GM19467 (cell line): Measurements from ENCODE around the gene TPX2.
"Not testable (repeated sequence)": the region's sequence is repeated elsewhere in the genome, so short reads cannot be mapped to it uniquely, and the experiment has no call there.

ENCODE experiments used
- ATAC-seq: cut with Tn5 transposase; IDR thresholded peaks from one replicate; pipeline ENCODE4 v1.9.1; 2021; ENCODE audit warnings: mild to moderate bottlenecking, moderate library complexity; ENCODE audit not compliant: unreplicated experiment

TPX2 gene

GRCh38 chr20:31813611-31814010, 74.5 kb downstream of the TPX2 start:
- ATAC-seq: no peak

- ATAC-seq: not testable (repeated sequence)
Observed at GRCh38 chr20:31814142-31814541, 75.1 kb downstream of the TPX2 start.

- no peak for ATAC-seq
Observed at GRCh38 chr20:31815408-31816188, 76.5 kb downstream of the TPX2 start.

- ATAC-seq: no peak
Observed at GRCh38 chr20:31816221-31816620, 77.1 kb downstream of the TPX2 start.

GRCh38 chr20:31817461-31817860, 78.4 kb downstream of the TPX2 start:
- no peak for ATAC-seq

GRCh38 chr20:31818376-31818908, 79.4 kb downstream of the TPX2 start:
- no peak for ATAC-seq

GRCh38 chr20:31819083-31819784, 80.1 kb downstream of the TPX2 start, which contains the start of gene MYLK2:
TSS of gene MYLK2 (plus strand) at chr20:31819356. CDS start at chr20:31819581, 225 bp downstream.
- no peak for ATAC-seq

- no peak for ATAC-seq
Observed at GRCh38 chr20:31820228-31820627, 81.1 kb downstream of the TPX2 start.

GRCh38 chr20:31821427-31821826, 82.3 kb downstream of the TPX2 start:
- ATAC-seq: no peak

GRCh38 chr20:31822421-31823330, 83.6 kb downstream of the TPX2 start:
- peak; percentile 63 for ATAC-seq

GRCh38 chr20:31823360-31824124, 84.5 kb downstream of the TPX2 start:
- no peak for ATAC-seq

GRCh38 chr20:31824125-31824485, 85.0 kb downstream of the TPX2 start:
- no peak for ATAC-seq

- no peak for ATAC-seq
Observed at GRCh38 chr20:31824554-31825313, 85.6 kb downstream of the TPX2 start.

- ATAC-seq: no peak
Observed at GRCh38 chr20:31826074-31826473, 87.0 kb downstream of the TPX2 start.

GRCh38 chr20:31827059-31827458, 88.0 kb downstream of the TPX2 start:
- no peak for ATAC-seq

GRCh38 chr20:31828016-31828415, 88.9 kb downstream of the TPX2 start:
- not testable (repeated sequence) for ATAC-seq

GRCh38 chr20:31829731-31830130, 90.6 kb downstream of the TPX2 start:
- no peak for ATAC-seq

GRCh38 chr20:31830406-31830981, 91.4 kb downstream of the TPX2 start:
- ATAC-seq: no peak

- ATAC-seq: no peak
Observed at GRCh38 chr20:31831211-31831610, 92.1 kb downstream of the TPX2 start.
